Astrocyte of the cerebellum (primary cell): ENCODE measurements around the gene TRPV6.

Source experiments
- DNase-seq: peaks from one replicate; pipeline ENCODE4 v3.0.0-alpha.2; 2011; ENCODE audit warnings: low read depth
- H3K4me3 ChIP-seq: 2 replicates; pipeline ENCODE4 v1.5.1; 2011; ENCODE audit warnings: mild to moderate bottlenecking, low read depth, low read length, moderate library complexity
- in situ Hi-C: cut with HindIII; loops from 2 replicates; pipeline ENCODE4 v1.10.0; 2017; ENCODE audit warnings: low sequenced_read_pairs
- TF ChIP-seq, protein P1 (sequence below): IDR thresholded peaks from 2 replicates; pipeline ENCODE4 v1.5.1; 2012; ENCODE audit warnings: low read length, low read depth, moderate library complexity, mild to moderate bottlenecking; ENCODE audit errors: missing control alignments

Gene TRPV6

DNA sequence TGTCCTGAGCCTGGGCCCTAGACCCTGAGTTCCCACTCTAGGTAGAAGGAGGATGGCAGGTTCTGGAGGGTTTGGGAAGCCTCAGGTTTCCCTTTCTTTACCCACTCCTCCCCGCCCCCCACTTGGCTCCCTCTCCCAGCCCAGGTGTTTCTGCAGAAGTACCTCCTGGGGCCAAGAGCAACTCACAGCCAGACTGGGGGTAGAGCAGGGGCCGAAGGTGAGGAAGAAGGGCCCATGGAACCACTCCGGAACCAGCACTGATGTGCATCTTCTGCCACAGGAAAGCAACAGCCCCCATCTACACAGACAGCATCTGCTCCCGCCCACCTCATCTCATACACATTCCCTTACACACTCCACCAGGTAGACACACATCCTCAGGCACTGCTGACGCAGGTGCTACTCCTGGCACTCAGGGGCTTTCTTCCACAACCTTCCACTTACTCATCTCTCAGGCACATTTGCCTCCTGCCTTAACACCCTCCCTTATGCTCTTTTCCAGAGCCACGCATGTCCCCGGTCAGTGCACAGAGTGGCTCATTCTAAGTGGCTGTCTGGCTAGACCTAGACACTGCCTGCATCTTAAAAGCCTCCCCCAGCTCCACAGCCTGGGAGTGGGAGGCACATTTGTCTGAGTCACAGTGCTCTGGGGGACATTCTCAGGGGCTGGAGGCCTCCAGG is 28.8 kb downstream of the TRPV6 start:
- DNase-seq: no peak
- H3K4me3 ChIP-seq: no peak overlapping the region
- in situ Hi-C loops: no loop called here
- TF ChIP-seq, protein P1, sequence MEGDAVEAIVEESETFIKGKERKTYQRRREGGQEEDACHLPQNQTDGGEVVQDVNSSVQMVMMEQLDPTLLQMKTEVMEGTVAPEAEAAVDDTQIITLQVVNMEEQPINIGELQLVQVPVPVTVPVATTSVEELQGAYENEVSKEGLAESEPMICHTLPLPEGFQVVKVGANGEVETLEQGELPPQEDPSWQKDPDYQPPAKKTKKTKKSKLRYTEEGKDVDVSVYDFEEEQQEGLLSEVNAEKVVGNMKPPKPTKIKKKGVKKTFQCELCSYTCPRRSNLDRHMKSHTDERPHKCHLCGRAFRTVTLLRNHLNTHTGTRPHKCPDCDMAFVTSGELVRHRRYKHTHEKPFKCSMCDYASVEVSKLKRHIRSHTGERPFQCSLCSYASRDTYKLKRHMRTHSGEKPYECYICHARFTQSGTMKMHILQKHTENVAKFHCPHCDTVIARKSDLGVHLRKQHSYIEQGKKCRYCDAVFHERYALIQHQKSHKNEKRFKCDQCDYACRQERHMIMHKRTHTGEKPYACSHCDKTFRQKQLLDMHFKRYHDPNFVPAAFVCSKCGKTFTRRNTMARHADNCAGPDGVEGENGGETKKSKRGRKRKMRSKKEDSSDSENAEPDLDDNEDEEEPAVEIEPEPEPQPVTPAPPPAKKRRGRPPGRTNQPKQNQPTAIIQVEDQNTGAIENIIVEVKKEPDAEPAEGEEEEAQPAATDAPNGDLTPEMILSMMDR: no peak

- in situ Hi-C loops: no loop called here
- TF ChIP-seq, protein P1: no peak
- H3K4me3 ChIP-seq: peak overlapping the region; percentile 58
- no peak for DNase-seq
Observed at GRCh38 chr7:142855756-142856564, 29.6 kb downstream of the TRPV6 start.

DNA sequence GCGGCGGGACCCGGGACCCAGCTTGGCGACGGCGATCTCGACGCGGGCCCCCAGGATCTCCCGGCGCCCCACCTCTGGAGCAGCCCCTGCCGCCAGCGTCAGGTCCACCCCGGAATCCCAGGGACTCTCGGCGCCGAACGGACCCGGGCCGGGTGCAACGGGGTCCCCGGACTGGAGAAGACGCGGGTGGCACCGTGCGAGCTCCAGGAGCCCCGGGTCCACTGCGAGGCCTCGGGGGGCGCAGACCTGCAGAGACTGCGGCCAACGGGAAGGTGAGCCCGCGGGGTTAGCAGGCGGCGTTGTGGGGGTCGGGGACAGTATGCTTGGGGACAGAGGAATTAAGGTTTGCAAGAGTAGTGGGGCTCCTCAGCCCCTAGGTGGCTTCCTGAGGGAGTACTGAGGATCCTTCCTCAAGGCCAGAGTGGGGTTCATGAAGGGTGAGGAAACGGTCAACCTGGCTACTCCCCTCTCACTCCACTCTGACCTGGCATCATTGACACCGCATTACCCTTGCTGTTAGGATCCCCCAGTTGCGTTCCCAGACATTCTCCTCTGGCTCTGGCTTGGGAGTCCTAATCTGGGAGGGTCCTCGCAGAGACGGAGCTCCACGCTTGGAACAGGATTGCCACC is 30.3 kb downstream of the TRPV6 start:
- TF ChIP-seq, protein P1: peak; percentile 23
- peak overlapping the region; percentile 58 for H3K4me3 ChIP-seq
- in situ Hi-C loops: no loop called here
- no peak for DNase-seq

DNA sequence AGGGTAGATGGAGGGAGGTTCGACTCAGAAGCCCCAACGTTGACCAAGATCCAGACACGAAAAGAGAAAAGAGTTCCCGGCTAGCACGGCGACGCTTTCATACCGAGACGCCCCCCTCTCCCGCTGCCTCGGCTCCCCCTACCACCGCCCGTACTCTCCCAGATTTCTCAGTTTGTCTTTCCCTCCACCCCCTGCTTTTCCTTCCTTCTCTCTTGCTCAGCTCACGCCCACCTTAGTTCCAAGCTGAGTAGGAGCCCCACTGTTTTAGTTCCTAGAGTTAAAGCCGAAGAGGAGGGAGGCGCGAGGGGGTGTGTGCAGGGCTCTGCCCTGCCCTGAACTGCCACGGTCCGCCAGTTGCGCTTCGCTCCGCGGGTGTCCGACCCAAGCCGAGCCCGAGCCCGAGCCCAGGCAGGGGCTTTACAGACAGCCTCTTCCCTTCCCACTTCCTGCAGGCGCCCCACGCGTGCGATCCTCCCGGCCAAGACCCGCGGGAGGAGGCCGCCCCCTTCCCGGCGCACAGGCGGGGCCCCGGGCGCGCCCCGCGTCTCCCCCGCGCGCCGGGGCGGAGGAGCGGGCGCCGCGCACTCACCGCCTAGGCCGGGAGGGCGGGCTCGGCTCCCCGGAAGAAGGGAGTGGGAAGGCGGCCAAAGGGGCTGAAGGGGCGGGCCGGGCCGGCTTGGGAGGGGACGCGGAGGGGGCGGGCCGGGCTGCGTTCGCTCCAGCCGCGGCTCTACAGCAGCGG is 31.0 kb downstream of the TRPV6 start, which contains the start of gene EPHB6:
Gene EPHB6 (plus strand): TSS at position 705 of the 742 bp plus-strand sequence. CDS start 8,152 bp downstream, outside the sequence.
- in situ Hi-C loops: no loop called here
- peak within 1 kb of the TSS; percentile 58 for H3K4me3 ChIP-seq
- no peak for DNase-seq
- TF ChIP-seq, protein P1: no peak

DNA sequence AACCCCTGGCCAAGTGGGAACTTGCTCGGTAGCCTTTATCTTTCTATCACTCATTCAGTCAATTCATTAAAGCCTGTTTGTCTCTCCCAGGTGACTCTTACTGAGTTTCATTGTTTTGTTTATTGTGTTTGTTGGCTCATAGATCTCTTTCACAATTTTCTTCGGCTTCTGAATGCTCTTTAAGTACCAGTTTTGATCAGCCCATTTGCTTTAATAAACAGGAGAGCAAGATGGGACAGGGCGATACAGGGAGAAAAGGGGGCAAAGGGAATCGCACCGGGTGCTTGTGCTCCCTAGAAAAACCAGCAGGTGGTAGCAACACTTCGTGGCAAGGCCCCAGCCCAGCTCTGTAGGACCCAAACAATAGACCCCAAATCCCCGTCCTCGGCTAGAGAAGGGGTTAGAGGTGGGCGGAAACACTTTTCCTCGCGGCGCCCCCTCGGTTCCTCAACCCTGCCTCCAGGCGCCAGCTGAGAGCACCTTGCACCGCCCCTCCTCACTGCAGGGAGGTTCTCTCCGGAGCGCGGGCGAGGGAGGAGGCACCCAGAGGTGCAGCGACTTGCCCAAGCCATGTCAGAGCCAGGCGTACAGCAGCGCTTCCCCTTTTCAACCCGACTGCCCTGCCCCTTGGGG is 31.7 kb downstream of the TRPV6 start:
- in situ Hi-C loops: no loop called here
- TF ChIP-seq, protein P1: peak; percentile 74
- DNase-seq: peak; percentile 16
- H3K4me3 ChIP-seq: peak overlapping the region; percentile 58
